Natural killer cell (primary cell): Measurements from ENCODE around the gene DDX31. TPM values are rescaled to one million over a fixed set of nuclear protein-coding genes. Genes with fewer than 3 reads are reported as not detected.

ENCODE experiments used
- ATAC-seq, 3 donors: fragments of 150-1000 bp in 2 of 3; fragments of 200-7000 bp in 1 of 3; cut with Tn5 transposase; 1 replicate in 1 of 3; 2 replicates in 2 of 3; pipeline ENCODE4 v1.10.0; 2021; ENCODE audit warnings: mild to moderate bottlenecking in 2 of 3, moderate library complexity in 2 of 3
- DNase-seq, 2 donors: peaks; one replicate each; pipeline versions ENCODE4 v3.0.0 to v3.0.0-alpha.2; 2013 to 2021; ENCODE audit warnings: mixed read lengths in 1 of 2
- H3K27ac ChIP-seq: one replicate; pipeline ENCODE4 v1.5.1; 2013; ENCODE audit warnings: mild to moderate bottlenecking, low read length
- H3K27me3 ChIP-seq: one replicate; pipeline ENCODE4 v1.6.1; 2013; ENCODE audit warnings: low read length; ENCODE audit not compliant: control insufficient read depth, insufficient read depth
- H3K36me3 ChIP-seq: one replicate; pipeline ENCODE4 v1.6.1; 2013; ENCODE audit warnings: low read length; ENCODE audit not compliant: control insufficient read depth, insufficient read depth
- H3K4me1 ChIP-seq: one replicate; pipeline ENCODE4 v1.6.1; 2013; ENCODE audit warnings: low read length; ENCODE audit not compliant: control insufficient read depth, insufficient read depth
- H3K4me3 ChIP-seq: one replicate; pipeline ENCODE4 v1.5.1; 2013; ENCODE audit warnings: low read length
- H3K9me3 ChIP-seq: one replicate; pipeline ENCODE4 v1.6.1; 2013; ENCODE audit warnings: low read length; ENCODE audit not compliant: control insufficient read depth, insufficient read depth
- H3K27ac Mint-ChIP-seq, 2 donors: one replicate each; pipeline ENCODE4 v1.8.0; 2022; ENCODE audit warnings: mild to moderate bottlenecking in 2 of 2, mixed read lengths in 2 of 2, moderate library complexity in 1 of 2
- H3K27me3 Mint-ChIP-seq, 2 donors: one replicate each; pipeline ENCODE4 v1.8.0; 2022; ENCODE audit warnings: low read depth in 2 of 2, mixed read lengths in 2 of 2
- H3K36me3 Mint-ChIP-seq: one replicate; pipeline ENCODE4 v1.8.0; 2022; ENCODE audit warnings: mixed read lengths
- H3K4me1 Mint-ChIP-seq, 2 donors: one replicate each; pipeline ENCODE4 v1.8.0; 2022; ENCODE audit warnings: mixed read lengths in 2 of 2
- H3K4me3 Mint-ChIP-seq: one replicate; pipeline ENCODE4 v1.8.0; 2022; ENCODE audit warnings: mild to moderate bottlenecking, moderate library complexity, mixed read lengths
- H3K9me3 Mint-ChIP-seq, 2 donors: one replicate each; pipeline ENCODE4 v1.8.0; 2022; ENCODE audit warnings: mixed read lengths in 2 of 2
- CTCF ChIP-seq: fragments of 200-600 bp; IDR thresholded peaks from one replicate; pipeline ENCODE4 v1.8.0; 2022; ENCODE audit warnings: antibody characterized with exemption
- WGBS: methylation state at CpG from one replicate; pipeline ENCODE4 v1.1.7; 2013; ENCODE audit warnings: missing lambda C conversion rate; ENCODE audit not compliant: insufficient coverage; 5-methylcytosine and 5-hydroxymethylcytosine counted together
- intact Hi-C: fragments of 100-400 bp; cut with micrococcal nuclease; formaldehyde crosslinking; loops from one replicate; pipeline ENCODE4 v1.14.2; 2022
- total RNA-seq, 4 donors: library from RNA; stranded (reverse); fragments of 120-200 nt in 1 of 4; gene quantifications; one replicate each; pipeline versions ENCODE4 v1.2.3 to v1.2.4, GENCODE V29; 2013 to 2022

DDX31 gene
- total RNA-seq, 3 donors from 2014 or later (not counting 1 experiment from before 2014, with no cell fraction given): 6.5 to 12.2 (median 11.5) TPM

- H3K4me3 Mint-ChIP-seq: no peak overlapping the region
- H3K27ac ChIP-seq: no peak overlapping the region
- no peaks in the 10 kb centered on the region for H3K9me3 Mint-ChIP-seq
- H3K27ac Mint-ChIP-seq: no peak overlapping the region
- peaks cover 6% of the 10 kb centered on the region for H3K4me1 ChIP-seq
- DNase-seq (peak in 1 of 2 donors; percentile 10), ATAC-seq (no peak)
- intact Hi-C loops: no loop called here
- no peak for TF ChIP-seq CTCF
- no peaks in the 10 kb centered on the region for H3K36me3 ChIP-seq
- H3K4me1 Mint-ChIP-seq: peaks cover 7 to 15% of the 10 kb centered on the region in 2 donors
- H3K27me3 Mint-ChIP-seq: peaks cover 61 to 62% of the 10 kb centered on the region in 2 donors
- no peaks in the 10 kb centered on the region for H3K9me3 ChIP-seq
- peaks cover 86% of the 10 kb centered on the region for H3K27me3 ChIP-seq
- WGBS: 34% methylated on average over 10 of the region's 12 CpGs
- no peaks in the 10 kb centered on the region for H3K36me3 Mint-ChIP-seq
- no peak overlapping the region for H3K4me3 ChIP-seq
Measured at GRCh38 chr9:132588098-132588497, 81.7 kb downstream of the DDX31 start.

- H3K36me3 Mint-ChIP-seq: no peaks in the 10 kb centered on the region
- H3K4me3 ChIP-seq: no peak overlapping the region
- peaks cover 91% of the 10 kb centered on the region for H3K27me3 ChIP-seq
- peaks cover 9% of the 10 kb centered on the region for H3K4me1 ChIP-seq
- H3K27me3 Mint-ChIP-seq: peaks cover 62 to 63% of the 10 kb centered on the region in 2 donors
- peaks cover 7 to 15% of the 10 kb centered on the region in 2 donors for H3K4me1 Mint-ChIP-seq
- H3K4me3 Mint-ChIP-seq: no peak overlapping the region
- no peak overlapping the region for H3K27ac ChIP-seq
- H3K9me3 Mint-ChIP-seq: no peaks in the 10 kb centered on the region
- H3K27ac Mint-ChIP-seq: no peak overlapping the region
- 10% methylated on average over 6 of the region's 6 CpGs for WGBS
- no peak for DNase-seq
- intact Hi-C loops: no loop called here
- no peaks in the 10 kb centered on the region for H3K36me3 ChIP-seq
- H3K9me3 ChIP-seq: no peaks in the 10 kb centered on the region
- no peak for TF ChIP-seq CTCF
- no peak for ATAC-seq
Measured at GRCh38 chr9:132587592-132587955, 82.2 kb downstream of the DDX31 start.

DNA sequence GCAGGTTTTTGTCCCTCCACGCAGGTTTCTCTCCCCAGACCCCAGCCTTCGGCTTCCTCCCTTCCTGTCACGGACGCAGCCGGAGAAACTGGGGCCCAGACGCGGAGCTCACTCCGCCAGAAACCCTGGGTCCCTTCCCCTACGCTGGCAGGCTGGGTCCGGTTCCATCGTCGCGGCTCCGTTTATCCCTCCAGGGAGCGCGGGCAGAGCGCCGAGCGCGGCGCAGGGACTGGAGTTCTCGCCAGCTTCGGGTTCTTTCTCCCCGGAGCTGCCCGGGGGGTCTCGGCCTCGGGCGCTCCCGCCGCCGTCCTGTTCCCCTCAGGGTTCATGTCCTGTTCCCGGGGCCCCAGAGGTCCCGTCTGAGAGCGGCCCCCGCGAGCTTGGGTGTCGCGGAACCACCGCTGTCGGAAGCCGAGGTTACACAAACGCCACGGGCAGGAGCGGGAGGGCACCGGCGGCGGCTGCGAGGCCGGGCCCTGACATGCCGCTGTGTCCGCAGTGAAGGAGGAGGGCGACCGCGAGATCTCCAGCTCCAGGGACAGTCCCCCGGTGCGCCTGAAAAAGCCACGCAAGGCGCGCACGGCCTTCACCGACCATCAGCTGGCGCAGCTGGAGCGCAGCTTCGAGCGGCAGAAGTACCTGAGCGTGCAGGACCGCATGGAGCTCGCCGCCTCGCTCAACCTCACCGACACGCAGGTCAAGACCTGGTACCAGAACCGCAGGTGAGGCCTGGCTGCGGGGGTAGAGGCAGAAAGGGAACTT, 82.8 kb downstream of the DDX31 start:
- TF ChIP-seq CTCF: no peak
- H3K4me3 ChIP-seq: no peak overlapping the region
- no peak overlapping the region for H3K4me3 Mint-ChIP-seq
- no peak overlapping the region for H3K27ac ChIP-seq
- H3K36me3 ChIP-seq: no peaks in the 10 kb centered on the region
- no peak overlapping the region for H3K27ac Mint-ChIP-seq
- peaks cover 91% of the 10 kb centered on the region for H3K27me3 ChIP-seq
- peaks cover 8 to 16% of the 10 kb centered on the region in 2 donors for H3K4me1 Mint-ChIP-seq
- H3K27me3 Mint-ChIP-seq: peaks cover 59 to 60% of the 10 kb centered on the region in 2 donors
- DNase-seq (no peak), ATAC-seq (no peak)
- peaks cover 14% of the 10 kb centered on the region for H3K4me1 ChIP-seq
- 4% methylated on average over 74 of the region's 74 CpGs for WGBS
- H3K36me3 Mint-ChIP-seq: no peaks in the 10 kb centered on the region
- intact Hi-C loops: no loop called here
- no peaks in the 10 kb centered on the region for H3K9me3 Mint-ChIP-seq
- no peaks in the 10 kb centered on the region for H3K9me3 ChIP-seq
